HUDEP-2 (cell line): ENCODE results near the gene MGMT.
"Not testable (repeated sequence)": the region's sequence is repeated elsewhere in the genome, so short reads cannot be mapped to it uniquely, and the experiment has no call there.

ENCODE experiments used
- DNase-seq, 76 experiments: peaks; one replicate each; lab custom pipeline; 2025; ENCODE audit not compliant: unreplicated experiment in 76 of 76; lab: John Stamatoyannopoulos, UW

The MGMT gene

GRCh38 chr10:129466703-129467358 lies at the start of gene MGMT:
TSS of gene MGMT (plus strand) at chr10:129467241.
- peak in 75 of 76 experiments; percentile 17 to 96 (median 87) for DNase-seq

- DNase-seq: no peak
Observed at GRCh38 chr10:129417870-129418269, 49.2 kb upstream of the MGMT start.

DNA sequence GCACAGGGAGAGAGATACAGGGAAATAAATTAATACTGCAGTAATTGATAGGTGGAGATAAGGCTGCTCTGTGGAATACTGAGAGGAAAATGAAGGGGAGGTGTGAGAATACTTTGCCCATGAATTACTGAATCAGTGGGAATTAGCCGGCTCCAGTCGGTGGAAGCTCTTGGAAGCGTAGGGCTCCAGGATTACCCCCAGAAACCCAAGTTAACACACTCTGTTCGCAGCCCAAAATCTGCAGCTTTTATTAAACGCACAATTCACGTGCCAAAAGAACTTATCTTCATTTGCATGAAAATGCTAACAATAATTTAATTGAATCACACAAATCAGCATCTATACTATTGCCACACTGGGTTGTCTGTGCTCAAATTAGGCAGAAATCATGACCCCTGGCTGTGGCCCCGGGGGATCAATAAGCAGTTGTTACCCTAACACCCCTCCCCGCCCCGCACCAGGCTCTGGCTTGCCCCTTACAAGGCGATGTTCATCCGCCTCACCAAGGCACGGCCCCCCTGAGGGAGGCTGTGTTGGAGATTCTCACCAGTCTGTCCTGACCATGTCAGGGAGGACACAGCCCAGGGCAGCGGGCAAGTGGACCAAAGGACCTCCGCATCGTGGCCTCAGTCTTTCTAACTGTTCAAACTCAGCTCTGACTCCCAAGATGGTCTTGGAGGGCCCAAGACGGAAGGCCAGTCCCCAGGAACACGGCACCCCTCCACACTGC lies 48.4 kb upstream of the MGMT start:
- DNase-seq: no peak

GRCh38 chr10:129419397-129419796 lies 47.6 kb upstream of the MGMT start:
- DNase-seq: no peak

- no peak for DNase-seq
Observed at GRCh38 chr10:129421399-129422010, 45.5 kb upstream of the MGMT start.

GRCh38 chr10:129424978-129425377 lies 42.1 kb upstream of the MGMT start:
- no peak for DNase-seq

- no peak for DNase-seq
Observed at GRCh38 chr10:129426606-129427005, 40.4 kb upstream of the MGMT start.

DNA sequence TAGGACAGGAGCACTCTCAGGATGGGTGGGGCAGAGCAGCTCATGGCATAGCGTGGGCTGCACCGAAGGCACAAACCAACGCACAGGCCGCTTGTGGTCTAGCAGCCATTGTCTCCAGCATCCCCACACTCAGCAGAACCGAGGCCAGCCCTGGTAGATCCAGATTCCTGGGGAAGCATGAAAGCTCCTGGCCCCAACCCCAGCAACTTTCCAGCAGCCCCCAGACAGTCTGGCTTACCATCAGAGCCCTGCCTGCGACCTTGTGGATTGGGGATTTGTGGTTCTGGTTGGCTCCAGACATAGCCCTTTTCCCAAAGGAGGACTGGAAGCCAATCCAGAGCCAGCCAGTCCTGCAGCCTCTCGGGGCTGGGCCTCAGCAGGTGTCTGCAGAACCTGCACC lies 33.8 kb upstream of the MGMT start:
- DNase-seq: no peak

GRCh38 chr10:129435724-129436123 lies 31.3 kb upstream of the MGMT start:
- not testable (repeated sequence) for DNase-seq

- DNase-seq: no peak
Observed at GRCh38 chr10:129438024-129438423, 29.0 kb upstream of the MGMT start.

DNA sequence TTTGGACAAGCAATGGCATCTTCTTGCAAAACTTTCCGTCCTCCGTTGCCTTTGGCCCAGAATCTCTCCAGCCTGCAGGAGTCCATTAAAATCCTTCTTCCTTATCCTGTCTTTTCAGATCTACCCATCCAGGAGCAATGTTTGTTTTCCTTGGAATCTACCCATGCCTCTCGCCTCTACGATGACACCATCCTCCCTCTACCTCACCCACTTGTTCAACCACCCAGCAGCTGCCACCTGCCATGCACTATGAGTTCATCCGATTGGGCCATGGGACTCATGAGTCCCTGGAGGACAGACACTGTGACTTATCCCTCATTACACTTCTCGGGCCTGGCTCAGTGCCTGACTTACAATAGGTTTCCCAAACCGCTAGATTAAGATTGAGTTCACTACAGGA lies 26.8 kb upstream of the MGMT start:
- DNase-seq: no peak

DNA sequence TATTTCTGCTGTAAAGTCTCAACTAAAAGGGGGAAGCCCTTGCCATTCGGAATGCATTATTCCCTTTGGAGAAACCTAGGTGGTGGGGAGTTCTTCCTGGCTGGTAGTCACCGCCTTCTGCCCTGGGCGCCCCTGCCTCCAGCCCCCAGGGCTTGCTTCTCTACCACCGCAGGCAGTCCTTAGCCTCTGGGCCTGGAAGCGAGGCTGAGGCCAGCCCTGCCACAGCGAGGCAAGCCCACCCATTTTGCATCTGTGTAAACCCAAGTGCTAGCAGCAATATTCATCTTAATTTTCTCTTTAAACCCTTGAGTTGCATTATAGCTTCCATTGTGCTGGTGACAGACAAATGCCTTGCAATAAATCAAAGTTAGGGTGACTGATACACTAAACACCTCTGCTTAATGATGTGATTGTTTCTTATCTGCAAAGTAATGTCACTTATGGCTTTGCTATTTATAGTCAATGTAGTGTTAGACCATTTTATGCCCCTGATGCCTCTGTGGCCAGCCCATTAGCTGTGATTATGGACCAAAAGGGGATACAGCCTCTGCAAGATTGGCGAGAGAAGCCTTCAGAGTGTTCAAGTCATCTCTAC lies 26.2 kb upstream of the MGMT start:
- DNase-seq: no peak

- no peak for DNase-seq
Observed at GRCh38 chr10:129441372-129442009, 25.6 kb upstream of the MGMT start.

- DNase-seq: no peak
Observed at GRCh38 chr10:129442866-129443265, 24.2 kb upstream of the MGMT start.

DNA sequence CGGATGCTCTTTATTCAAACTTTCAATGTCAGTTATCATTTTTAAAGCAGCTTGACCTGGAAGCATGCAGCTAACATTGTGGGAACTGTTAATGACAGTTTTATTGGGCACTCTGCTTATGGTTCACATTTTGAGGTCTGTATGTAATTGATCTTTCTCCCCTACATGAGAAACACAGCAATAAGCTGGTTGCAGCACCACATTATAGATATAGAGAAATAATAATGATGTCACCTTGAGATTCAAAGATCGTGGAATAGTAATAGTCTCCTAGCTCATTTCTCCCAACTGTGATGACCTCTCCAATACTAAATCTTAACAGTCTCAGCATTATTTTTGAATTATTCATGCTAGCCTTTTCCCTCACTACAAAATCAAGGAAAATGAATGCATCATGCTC lies 22.7 kb upstream of the MGMT start:
- no peak for DNase-seq

GRCh38 chr10:129445436-129446182 lies 21.4 kb upstream of the MGMT start:
- DNase-seq: no peak

GRCh38 chr10:129446183-129446581 lies 20.9 kb upstream of the MGMT start:
- no peak for DNase-seq

DNA sequence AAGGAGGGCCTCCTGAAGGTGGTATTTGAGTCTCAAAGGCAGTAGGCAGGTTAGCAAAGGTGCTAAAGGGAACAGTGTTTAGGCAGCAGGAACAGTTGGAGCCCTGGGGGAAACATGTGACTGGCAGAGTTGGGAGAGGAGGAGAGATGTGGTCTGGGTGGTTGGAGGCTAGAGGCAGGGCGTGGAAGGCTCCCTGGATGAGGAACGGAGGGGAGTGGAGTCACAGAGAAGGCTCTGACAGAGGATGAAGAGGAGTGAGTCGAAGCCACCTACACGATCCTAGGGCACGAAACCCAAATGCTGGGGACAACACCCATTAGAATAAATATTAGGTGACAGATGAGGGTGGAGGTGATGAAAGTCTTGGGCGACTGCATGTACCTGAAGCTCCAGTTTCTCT lies 19.6 kb upstream of the MGMT start:
- no peak for DNase-seq

DNA sequence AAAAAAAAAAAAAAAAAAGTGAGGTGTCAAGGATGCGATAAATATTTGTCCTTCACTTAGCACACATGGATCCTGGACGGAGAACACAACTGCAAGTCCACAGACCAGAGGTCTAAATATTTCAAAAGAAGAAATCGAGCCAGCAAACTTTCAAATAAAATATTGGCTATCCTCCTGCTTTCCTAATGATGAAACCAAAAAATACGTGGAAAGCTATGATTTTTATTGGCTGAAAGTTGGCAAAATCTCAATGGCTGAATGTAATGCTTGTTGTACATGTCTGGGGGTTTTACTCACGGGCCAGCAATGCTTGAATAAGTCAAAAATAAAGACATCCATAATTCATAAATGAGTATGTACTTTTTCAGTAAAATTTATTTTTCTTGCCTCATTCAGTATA lies 19.0 kb upstream of the MGMT start:
- no peak for DNase-seq

GRCh38 chr10:129448539-129448938 lies 18.5 kb upstream of the MGMT start:
- no peak for DNase-seq
